Caco-2 (cell line): ENCODE results near the gene UCK1. TPM values are rescaled to one million over a fixed set of nuclear protein-coding genes. Genes with fewer than 3 reads are reported as not detected.

Experiments used
- BruUV-seq: library from RNA; stranded (reverse); fragments of 400-500 nt; replicated peaks from 2 replicates; lab custom pipeline; 2021; lab: Mats Ljungman, UMichigan
- CTCF ChIA-PET: fragments of 300-600 bp; sonication (Branson Sonifier 250); formaldehyde crosslinking; loops from one replicate; lab custom pipeline; 2022; ENCODE audit warnings: antibody characterized with exemption; lab: Charles Lee
- POLR2A ChIA-PET: fragments of 300-600 bp; sonication (Branson Sonifier 250); formaldehyde crosslinking; loops from one replicate; lab custom pipeline; 2022; ENCODE audit warnings: antibody characterized with exemption; lab: Charles Lee
- DNase-seq, 2 experiments: peaks; one replicate each; pipeline versions ENCODE4 v3.0.0 to v3.0.0-alpha.2; 2020 to 2022
- H3K27me3 ChIP-seq: replicated peaks from 2 replicates; pipeline ENCODE4 v1.6.0; 2011; ENCODE audit warnings: low read length; ENCODE audit not compliant: control insufficient read depth, insufficient read depth
- H3K36me3 ChIP-seq: 2 replicates; pipeline ENCODE4 v1.5.1; 2011; ENCODE audit warnings: low read length; ENCODE audit not compliant: control insufficient read depth, insufficient read depth
- H3K4me1 ChIP-seq: fragments of 250-450 bp; sonication (Bioruptor Pico); 2 replicates; pipeline ENCODE4 v1.5.1; 2020; ENCODE audit warnings: mild to moderate bottlenecking
- H3K4me3 ChIP-seq: 2 replicates; pipeline ENCODE4 v1.5.1; 2011; ENCODE audit warnings: low read depth, mild to moderate bottlenecking, control low read depth, low read length
- H3K9me3 ChIP-seq: fragments of 250-450 bp; sonication (Bioruptor Pico); 2 replicates; pipeline ENCODE4 v1.5.1; 2020; ENCODE audit warnings: mild to moderate bottlenecking, moderate library complexity
- H3K27ac Mint-ChIP-seq: one replicate; pipeline ENCODE4 v1.8.0; 2022; ENCODE audit warnings: mixed read lengths; ENCODE audit not compliant: unreplicated experiment
- H3K27me3 Mint-ChIP-seq: one replicate; pipeline ENCODE4 v1.8.0; 2022; ENCODE audit warnings: mixed read lengths; ENCODE audit not compliant: insufficient read depth, unreplicated experiment
- H3K36me3 Mint-ChIP-seq: one replicate; pipeline ENCODE4 v1.8.0; 2022; ENCODE audit warnings: mild to moderate bottlenecking, mixed read lengths; ENCODE audit not compliant: insufficient read depth, unreplicated experiment
- H3K4me1 Mint-ChIP-seq: one replicate; pipeline ENCODE4 v1.8.0; 2022; ENCODE audit warnings: low read depth, mixed read lengths; ENCODE audit not compliant: unreplicated experiment
- H3K4me3 Mint-ChIP-seq: one replicate; pipeline ENCODE4 v1.8.0; 2022; ENCODE audit warnings: mild to moderate bottlenecking, moderate library complexity, mixed read lengths; ENCODE audit not compliant: unreplicated experiment
- H3K9me3 Mint-ChIP-seq: one replicate; pipeline ENCODE4 v1.8.0; 2022; ENCODE audit warnings: mixed read lengths; ENCODE audit not compliant: unreplicated experiment
- CTCF ChIP-seq, 2 experiments: fragments of 200-600 bp in 1 of 2; IDR thresholded peaks; 1 replicate in 1 of 2; 2 replicates in 1 of 2; pipeline versions ENCODE4 v1.5.1 to v1.8.0; 2011 to 2022; ENCODE audit warnings: antibody characterized with exemption in 1 of 2, control low read depth in 1 of 2, inconsistent platforms in 1 of 2, low read depth in 1 of 2, low read length in 1 of 2, mild to moderate bottlenecking in 1 of 2, moderate library complexity in 1 of 2; ENCODE audit not compliant: insufficient read depth in 1 of 2, severe bottlenecking in 1 of 2, unreplicated experiment in 1 of 2
- intact Hi-C: fragments of 100-400 bp; cut with micrococcal nuclease; formaldehyde crosslinking; loops from one replicate; pipeline ENCODE4 v1.10.0; 2022; ENCODE audit not compliant: unreplicated experiment
- total RNA-seq: library from RNA; stranded (reverse); gene quantifications from 2 replicates; pipeline ENCODE4 v1.2.3, GENCODE V29; 2022

Gene UCK1
- total RNA-seq, 1 experiment from 2014 or later, result 25.7 TPM

- Histone ChIP-seq H3K9me3 (peaks cover 8% of the 10 kb centered on the region; the same call in 1 of the 2 replicates), H3K27me3 (no peaks in the 10 kb centered on the region), H3K4me3 (no peak overlapping the region), H3K36me3 (no peaks in the 10 kb centered on the region), H3K4me1 (no peaks in the 10 kb centered on the region)
- intact Hi-C loops, result loop anchor here (10.0 kb wide), 1 partner anchor 63 kb away; the partner anchor contains the start of gene POMT1
- Mint-ChIP-seq H3K27ac (no peak overlapping the region), H3K27me3 (no peaks in the 10 kb centered on the region), H3K4me3 (no peak overlapping the region), H3K9me3 (no peaks in the 10 kb centered on the region), H3K4me1 (no peaks in the 10 kb centered on the region), H3K36me3 (peaks cover 38% of the 10 kb centered on the region)
- no TSS peak for BruUV-seq
- ChIA-PET CTCF (no interaction called here), POLR2A (no interaction called here)
- no peak for DNase-seq
- TF ChIP-seq CTCF (IDR thresholded peaks at IDR 0.05; ENCODE audit: insufficient read depth in 1 of 2, low read depth in 1 of 2, low read length in 1 of 2, severe bottlenecking in 1 of 2, unreplicated experiment in 1 of 2), result no peak
Measured at GRCh38 chr9:131567910-131568309, 36.8 kb upstream of the UCK1 start.

GRCh38 chr9:131566158-131566557 is 35.1 kb upstream of the UCK1 start:
- no peak for TF ChIP-seq CTCF (IDR thresholded peaks at IDR 0.05; ENCODE audit: insufficient read depth in 1 of 2, low read depth in 1 of 2, low read length in 1 of 2, severe bottlenecking in 1 of 2, unreplicated experiment in 1 of 2)
- Mint-ChIP-seq H3K36me3 (peaks cover 34% of the 10 kb centered on the region), H3K4me3 (no peak overlapping the region), H3K27me3 (no peaks in the 10 kb centered on the region), H3K9me3 (no peaks in the 10 kb centered on the region), H3K27ac (no peak overlapping the region), H3K4me1 (peaks cover 11% of the 10 kb centered on the region)
- Histone ChIP-seq H3K36me3 (no peaks in the 10 kb centered on the region), H3K27me3 (no peaks in the 10 kb centered on the region), H3K4me1 (peaks cover 9% of the 10 kb centered on the region), H3K9me3 (peaks cover 13% of the 10 kb centered on the region; the same call in 1 of the 2 replicates), H3K4me3 (no peak overlapping the region)
- ChIA-PET POLR2A (no interaction called here), CTCF (no interaction called here)
- intact Hi-C loops, result loop anchor here (10.0 kb wide), 1 partner anchor 61 kb away; the partner anchor contains the start of gene POMT1
- BruUV-seq, result no TSS peak
- no peak for DNase-seq

- Mint-ChIP-seq H3K36me3 (peaks cover 34% of the 10 kb centered on the region), H3K27me3 (no peaks in the 10 kb centered on the region)
Measured at GRCh38 chr9:131565369-131565768, 34.3 kb upstream of the UCK1 start.

More at GRCh38 chr9:131565369-131565768, 34.3 kb upstream of the UCK1 start:
- H3K4me1 Mint-ChIP-seq, result peaks cover 11% of the 10 kb centered on the region
- TF ChIP-seq CTCF (IDR thresholded peaks at IDR 0.05; ENCODE audit: insufficient read depth in 1 of 2, low read depth in 1 of 2, low read length in 1 of 2, severe bottlenecking in 1 of 2, unreplicated experiment in 1 of 2), result no peak
- intact Hi-C loops, result loop anchor here (10.0 kb wide), 1 partner anchor 61 kb away; the partner anchor contains the start of gene POMT1
- H3K9me3 Mint-ChIP-seq, result no peaks in the 10 kb centered on the region
- H3K27ac Mint-ChIP-seq, result no peak overlapping the region
- H3K9me3 ChIP-seq, result peaks cover 13% of the 10 kb centered on the region; the same call in 1 of the 2 replicates
- no peaks in the 10 kb centered on the region for H3K36me3 ChIP-seq
- no TSS peak for BruUV-seq
- H3K4me1 ChIP-seq, result peaks cover 14% of the 10 kb centered on the region
- DNase-seq, result no peak
- H3K4me3 Mint-ChIP-seq, result no peak overlapping the region
- ChIA-PET CTCF (interaction anchor here (0.7 kb wide), 1 partner anchor 604 kb away, joined by 4 read pairs; no protein-coding TSS in a partner anchor), POLR2A (no interaction called here)
- H3K27me3 ChIP-seq, result no peaks in the 10 kb centered on the region
- no peak overlapping the region for H3K4me3 ChIP-seq
